Stimulated activated CD4-positive, alpha-beta T cell treated with anti-CD3 and anti-CD28 coated beads, Interleukin-15, amount 100 ng/mL, for 24 hours (primary cell): Measurements from ENCODE around the gene NUFIP1.
"Not testable (repeated sequence)": the region's sequence is repeated elsewhere in the genome, so short reads cannot be mapped to it uniquely, and the experiment has no call there.

Experiments used
- DNase-seq: peaks from one replicate; pipeline ENCODE4 v3.0.0-alpha.2; 2020

NUFIP1 gene

DNA sequence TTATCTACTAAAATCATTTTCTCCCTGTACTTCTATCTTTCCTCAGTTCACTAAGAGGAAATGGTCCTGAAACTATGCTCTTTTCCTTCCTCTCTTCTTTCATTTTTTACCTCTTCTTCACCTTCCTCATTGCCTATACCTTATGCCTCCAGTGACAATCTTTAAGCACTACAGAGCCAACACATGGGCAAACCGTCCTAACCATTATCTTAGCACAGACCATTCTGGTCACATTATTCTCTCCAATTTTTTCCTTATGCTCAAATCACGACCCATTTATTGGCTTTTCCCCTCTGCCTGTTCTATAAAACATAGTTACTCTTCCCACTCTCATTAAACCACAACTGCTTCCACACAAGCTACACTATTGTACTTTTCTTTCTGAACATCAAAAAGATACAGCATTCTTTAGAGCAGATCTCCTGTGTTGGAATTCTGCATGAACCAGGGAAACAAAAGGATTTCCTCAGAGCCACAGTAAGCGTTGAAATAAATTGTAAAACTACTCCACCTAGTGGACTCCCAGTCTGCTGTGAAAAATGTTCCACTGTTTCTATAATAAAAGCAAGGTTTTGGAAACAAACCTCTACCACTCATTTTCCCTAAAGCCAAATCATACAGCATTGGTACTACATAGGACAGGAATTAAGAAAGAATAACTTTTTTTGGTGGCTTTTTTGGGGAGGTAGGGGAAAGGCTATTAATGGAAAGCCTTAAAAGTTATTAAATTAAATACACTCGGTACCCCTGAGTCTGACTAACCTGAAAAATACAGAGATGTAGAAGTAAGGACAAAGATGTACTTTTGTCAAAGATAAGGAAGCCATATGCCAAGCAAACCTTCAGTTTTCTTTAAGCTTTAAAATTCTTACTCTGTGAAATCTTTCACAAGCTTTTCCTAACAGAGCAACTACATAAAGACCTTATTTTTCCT lies 19.5 kb downstream of the NUFIP1 start:
- no peak for DNase-seq

DNA sequence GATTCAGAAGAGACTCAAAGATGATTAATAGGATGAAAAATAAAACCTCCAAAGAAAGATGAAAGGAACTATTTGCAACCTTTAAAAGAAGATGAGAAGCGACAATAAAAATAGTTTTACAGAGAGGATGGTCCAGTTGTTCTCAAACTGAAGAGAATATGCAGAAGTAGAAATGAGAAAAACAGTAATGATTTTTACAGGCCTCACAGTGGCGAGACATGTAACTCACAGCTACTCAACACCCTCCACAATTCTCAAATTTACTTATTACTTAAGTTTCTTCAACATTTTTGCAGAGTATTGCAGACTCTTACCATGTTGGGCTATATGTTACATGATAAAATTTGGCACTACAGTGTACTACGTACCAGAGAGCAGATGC lies 20.8 kb downstream of the NUFIP1 start:
- no peak for DNase-seq

DNA sequence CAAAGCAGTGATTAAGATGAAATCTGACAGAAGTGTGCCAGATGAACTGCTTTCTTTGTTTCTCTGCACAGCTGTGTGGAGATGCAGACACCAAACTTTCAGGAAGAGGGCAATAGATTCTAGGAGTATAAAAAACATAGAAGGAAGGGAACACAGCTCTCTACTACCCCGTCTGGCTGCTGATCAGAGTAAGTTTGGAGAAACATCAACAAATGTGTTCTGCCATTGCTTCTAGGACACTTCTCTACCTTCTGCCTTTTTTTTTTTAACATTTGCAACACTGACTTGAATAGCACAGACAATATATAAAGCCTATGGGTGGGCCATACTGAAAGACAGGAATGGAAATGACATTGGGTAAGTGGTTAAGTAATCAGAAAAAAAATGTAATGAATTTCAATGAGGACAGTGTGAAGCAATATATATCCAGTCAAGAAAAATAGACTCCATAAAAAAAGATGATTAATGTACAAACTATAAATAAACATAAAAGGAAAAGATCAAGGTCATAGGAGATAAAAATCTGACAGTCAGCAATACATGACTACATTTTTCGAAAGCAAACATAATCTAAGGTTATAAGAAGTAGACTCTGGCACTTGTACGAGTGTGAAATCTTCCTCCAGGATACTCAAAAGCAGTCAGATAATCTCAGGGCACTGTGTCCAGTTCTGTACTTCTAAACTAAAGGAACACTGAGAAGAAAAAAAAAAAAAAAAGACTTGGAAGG lies 21.4 kb downstream of the NUFIP1 start:
- no peak for DNase-seq

DNA sequence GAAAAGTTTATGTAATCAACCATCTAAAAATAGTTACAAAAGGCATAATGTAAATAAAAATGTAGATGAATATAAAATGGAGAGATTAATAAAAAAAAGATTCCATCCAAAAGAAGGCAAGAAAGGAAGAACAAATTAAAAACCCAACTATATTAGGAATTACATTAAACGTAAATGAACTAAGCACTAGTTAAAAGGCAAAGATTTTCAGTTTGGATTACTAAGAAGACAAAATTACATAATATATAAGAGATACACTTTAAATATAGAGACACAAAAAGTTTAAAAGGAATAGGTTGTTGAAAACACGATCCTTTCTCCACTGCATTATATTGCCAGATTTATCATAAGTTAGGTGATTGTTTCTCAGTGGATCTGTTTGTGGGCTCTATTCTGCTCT lies 27.3 kb downstream of the NUFIP1 start:
- DNase-seq = no peak

DNA sequence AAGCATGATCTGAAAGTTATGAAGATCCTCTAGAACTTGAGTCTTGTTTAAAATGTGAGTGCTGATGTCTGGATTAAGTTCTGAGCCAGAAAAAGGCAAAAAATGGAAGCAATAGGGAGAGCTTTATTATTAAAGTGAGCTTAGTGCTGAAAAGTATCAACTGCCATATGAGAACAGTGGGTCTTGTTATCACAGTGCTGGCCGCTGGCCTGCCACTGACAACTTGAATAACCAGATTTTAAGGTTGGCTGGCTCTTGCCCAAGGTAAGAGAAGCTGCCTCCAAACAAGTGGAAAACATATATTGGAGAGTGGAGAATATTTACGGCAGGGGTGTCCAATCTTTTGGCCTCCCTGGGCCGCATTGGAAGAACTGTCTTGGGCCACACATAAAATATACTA lies 33.9 kb downstream of the NUFIP1 start:
- DNase-seq = no peak

DNA sequence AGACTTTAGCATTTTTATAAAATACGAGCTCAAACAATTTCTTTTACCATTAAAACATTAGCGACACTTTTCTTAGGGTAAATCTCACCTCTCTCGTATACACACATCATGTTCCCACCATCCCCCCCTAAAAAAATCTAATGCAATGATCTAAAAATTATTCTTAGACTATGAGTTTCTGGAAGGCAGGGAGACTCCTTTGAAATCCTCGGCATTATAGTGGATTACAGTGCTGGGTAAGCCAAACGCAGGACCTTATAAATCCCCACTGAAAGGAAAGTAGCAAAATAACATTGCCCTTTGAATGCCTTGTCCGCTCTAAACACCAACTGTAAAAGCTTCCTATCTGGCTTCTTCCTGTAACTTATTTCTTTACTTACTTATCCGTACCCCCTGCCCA lies 35.0 kb downstream of the NUFIP1 start:
- no peak for DNase-seq

DNA sequence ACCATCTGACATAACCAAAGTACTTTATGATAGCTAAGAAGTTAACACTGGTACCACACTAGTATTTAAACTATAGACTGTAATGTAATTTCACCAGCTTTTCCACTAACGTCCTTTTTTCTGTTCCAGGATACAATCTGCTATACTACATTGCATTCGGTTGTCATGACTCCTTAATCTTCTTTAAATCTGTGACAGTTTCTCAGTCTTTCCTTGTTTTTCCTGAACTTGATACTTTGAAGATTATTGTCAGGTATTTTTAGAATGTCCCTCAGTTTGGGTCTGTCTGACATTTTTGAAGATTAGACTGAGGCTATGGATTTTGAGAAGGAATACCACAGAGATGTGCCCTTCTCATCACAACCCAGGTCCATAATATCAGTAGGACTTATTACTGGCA lies 36.6 kb downstream of the NUFIP1 start:
- no peak for DNase-seq

DNA sequence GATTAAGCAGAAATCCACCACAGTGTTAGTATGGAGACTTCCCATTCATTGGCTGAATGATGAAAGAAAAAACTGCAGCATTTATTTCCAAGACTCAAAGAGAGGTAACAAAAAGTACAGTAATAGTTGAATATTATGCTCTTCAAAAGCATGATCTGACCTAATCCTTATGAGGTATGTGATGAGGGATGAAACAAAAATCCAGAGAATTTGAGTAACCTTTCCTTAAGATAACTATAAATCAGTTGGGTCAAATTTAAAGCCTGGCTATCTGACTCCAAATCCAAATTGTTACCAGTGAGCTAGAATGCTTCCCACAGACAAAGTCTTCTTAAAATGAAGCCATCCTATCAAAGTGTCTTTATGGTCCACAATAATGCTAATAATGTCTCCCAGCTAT lies 38.1 kb downstream of the NUFIP1 start:
- no peak for DNase-seq

DNA sequence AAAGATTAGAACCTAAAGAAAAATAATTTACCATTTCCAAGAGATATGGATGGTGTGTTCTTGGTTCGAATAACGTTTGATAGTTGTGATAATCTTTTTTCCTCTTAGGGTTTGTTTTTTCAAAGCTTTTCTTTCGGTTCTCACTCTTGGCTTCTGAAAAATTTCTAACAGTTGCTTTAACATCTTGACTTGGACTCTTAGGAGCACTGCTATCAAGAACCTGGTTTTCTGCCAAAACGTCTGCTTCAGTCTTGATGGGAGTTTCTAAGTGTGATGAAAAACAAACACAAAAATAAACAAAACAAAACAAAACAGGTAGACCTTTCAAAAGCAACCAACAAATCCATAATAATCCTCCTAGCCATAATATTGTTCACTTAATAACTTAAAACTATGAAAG lies 45.9 kb downstream of the NUFIP1 start:
- not testable (repeated sequence) for DNase-seq

DNA sequence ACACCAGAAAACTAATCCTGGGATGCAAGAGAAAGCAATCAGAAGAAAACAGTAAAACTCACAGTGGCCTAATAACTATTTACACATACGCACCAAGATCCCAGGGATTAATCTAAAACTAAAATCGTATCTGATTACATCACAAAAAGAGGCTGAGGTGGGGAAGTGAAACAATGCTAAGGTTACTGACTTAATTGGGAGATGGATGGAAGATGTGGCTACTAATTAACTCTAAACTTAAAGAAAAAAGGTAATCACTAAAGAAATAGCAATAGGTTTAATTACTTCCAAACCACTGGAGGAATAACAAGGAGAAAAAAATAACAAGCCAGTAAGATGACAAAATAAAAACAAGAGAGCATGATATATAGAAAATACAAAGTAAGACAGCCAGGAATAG lies 50.4 kb downstream of the NUFIP1 start:
- DNase-seq = no peak

DNA sequence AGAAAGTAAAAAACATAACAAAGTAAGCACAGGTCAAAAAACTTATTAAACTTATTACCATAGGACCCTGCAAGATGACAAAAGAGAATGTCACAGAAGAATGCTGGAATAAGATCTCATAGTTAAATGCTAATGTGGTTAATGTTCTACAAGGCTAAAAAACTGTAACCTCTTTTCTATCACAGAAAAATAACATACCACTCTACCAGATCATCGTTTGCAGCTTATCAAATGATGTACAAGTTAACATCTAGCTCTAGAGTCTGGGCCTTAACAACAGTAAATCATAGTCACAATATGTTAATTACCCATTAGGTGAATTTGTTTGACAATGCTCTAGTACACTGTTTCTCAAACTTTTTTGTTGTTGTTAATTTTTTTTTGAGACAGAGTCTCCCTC lies 53.0 kb downstream of the NUFIP1 start:
- DNase-seq = no peak

DNA sequence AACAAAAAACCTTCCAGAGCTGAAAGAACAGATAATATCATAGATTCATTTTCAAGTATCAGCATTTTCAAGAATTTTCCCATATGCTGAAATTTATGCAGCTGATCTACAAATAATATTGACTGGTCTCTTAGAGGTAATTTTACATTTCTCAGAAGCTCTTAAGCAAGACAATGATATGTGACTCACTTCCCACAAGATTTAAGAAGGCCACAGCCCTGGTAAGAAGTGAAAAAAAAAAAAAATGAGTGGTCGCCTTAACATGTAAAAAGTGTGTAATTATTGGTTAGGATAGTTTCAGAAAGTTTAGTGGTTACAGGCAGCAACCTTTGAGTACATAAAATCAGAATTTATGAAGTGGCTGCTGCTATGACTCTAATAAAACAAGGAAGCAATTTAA lies 54.5 kb downstream of the NUFIP1 start:
- DNase-seq = no peak

DNA sequence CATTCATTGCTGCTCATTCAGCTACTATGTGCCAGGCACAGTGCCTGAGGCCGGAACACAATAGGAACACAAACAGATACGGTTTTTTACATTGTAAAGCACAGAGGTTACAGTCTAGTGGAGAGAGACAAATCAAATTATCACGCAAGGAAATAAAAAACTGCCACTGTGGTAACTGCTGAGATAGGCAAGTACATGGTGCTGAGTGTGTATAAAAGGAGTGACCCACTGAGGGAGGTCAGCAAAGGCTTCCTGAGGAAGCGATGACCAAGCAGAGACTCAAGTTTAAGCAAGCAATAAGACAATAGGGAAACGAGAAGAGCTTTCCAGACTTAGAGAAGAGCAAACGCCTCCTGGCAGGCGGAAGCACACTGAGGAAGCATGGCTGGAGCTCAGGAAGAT lies 56.4 kb downstream of the NUFIP1 start:
- DNase-seq = no peak

DNA sequence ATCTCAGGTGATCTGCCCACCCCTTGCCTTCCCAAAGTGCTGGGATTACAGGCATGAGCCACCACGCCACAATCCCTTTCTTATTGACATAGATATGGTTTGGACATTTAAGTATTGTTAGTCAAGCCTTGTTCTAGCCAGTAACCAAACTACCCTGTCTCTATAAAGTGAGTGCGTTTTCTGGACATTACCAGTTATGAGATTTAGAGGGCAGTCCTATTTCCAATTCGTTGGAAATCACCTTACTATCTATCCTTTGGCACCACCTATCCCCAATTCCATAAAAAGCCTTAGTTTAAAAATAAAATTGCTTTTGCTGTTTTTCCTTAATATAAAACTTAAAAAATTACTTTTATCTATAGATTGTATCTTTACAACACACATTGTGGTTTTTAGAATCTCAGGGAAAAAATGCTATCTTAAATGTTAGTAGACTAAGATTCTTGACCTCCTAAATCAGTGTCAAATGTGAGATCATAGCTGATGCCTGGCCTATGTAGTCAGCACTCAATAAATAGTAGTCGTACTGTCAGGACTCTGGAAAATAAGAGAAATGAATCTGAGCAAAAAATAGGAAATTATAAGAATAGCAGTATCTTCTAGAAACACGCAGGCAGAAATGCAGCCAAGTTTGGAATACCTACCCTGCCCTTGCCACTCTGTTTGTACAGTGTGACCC lies 57.0 kb downstream of the NUFIP1 start:
- DNase-seq = no peak

DNA sequence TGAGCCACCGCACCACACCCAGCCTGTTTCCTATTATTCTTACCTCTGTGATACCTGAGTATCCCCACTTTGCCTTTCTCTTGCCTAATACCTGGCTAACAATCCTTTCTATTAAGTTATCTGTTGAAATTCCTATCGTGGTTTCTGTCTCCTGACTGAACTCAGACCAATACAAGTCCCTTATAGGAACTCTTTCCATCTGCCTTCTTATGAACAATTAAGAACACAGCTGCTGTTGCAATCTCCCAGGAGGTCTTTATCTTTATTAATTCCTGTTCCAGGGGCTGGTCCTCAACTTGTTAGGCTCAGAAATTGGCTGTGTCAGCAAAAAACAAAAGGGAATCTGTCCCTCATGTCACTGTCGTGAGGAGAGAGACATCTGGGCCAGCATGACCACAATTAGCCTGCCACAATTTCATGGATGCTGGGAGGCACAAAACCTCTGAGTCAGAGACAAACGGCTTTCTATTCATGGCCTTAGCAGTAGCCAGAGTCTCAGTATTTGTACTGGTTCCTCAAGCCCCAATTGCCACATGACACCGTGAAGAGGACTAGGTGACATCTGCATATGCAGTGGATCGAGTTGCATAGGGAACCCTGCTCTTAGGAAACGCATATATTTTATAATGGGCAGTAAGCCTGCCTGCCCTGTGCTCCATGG lies 58.2 kb downstream of the NUFIP1 start:
- DNase-seq = no peak

DNA sequence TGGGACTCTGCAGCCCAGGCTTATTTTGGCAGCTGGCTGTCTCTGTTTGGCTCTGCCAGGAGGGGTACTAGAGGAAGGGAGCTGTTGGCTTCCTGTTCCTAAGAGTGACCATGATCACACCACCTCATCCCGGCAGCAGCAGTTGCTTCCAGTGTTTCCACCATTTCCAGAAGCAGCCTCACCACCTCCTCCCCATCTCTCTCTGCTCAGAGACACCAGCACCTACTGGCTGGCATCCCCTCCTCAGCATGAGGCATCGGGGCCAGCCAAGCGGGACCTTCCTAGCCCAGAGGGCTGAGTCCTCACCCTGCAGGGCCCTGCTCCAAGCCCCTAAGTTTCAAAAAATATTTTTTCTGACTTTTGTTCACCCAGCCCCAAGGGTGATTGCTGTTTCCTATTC lies 59.0 kb downstream of the NUFIP1 start:
- no peak for DNase-seq

DNA sequence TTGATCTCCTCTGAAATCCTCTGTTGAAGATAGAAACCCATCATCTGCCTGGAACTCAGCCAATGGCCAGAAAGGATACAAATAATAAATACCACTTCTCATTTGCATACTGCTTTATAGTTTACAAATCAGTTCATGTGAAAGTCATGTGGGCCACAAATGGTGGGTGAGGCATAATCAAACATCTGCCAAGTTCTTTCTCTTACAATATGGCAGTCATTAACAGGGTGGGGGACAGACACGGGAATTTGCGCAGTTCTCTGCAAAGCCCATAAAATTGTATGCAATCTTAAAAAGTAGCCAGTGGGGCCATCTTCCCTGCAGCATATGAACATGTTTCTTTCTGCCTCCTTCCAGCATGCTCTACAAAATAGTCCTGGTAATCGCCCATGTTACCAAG lies 59.6 kb downstream of the NUFIP1 start:
- no peak for DNase-seq

DNA sequence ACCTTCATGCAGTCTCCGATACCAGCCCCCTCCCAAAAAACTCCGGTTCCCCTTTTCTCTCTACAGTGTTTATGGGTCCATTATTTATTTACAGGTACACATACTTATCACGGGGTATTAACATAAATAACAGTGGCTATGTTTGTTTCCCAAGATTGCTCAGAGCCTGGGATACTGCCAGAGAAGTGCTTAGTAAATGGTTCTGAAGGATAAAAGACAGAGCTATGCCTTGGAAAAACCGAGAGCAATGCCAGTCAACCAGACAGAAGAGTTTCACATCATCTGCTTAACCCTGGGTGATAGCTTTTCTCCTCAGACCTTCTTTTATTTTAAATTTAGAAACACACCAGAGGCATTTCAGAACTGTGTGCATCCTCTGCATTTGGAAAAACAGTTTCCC lies 61.3 kb downstream of the NUFIP1 start:
- no peak for DNase-seq

DNA sequence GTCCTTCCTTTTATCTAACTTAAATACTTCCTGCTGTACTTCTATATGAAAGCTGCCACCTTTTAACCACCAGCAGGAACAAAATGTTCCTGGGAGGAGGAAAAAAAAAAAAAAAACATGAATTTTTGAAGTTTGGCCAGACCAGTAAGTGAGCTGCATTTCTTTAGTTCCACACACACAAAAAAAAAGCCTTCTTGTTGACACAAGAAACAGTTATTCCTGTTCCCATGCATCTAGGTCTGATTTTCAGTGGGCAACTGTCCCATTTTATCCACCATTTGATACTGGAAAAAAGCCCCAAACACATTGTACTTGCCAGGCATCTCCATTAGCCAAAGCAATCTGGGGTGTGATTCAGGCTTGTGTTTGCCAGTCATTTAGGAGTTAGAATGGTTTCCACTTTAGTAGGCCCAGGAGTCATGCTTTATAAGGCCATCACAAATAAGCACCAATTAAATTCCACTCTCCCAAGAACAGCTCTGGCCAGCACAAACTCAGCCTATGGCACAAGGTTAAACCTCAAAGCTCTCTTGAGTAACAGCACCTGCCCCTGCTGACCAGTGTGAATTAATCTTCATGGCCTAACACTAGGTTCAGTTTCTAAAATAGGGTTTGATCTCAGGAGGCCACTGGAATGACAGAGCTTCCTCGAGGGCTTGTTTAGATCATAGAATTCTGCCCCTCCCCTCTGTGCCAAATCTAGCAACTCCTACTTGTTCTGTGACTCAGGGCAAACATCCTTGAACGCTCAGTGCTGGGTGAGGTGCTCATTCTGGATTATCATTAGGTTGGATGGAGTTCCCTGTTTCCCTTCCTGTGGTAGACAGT lies 67.1 kb downstream of the NUFIP1 start:
- no peak for DNase-seq

DNA sequence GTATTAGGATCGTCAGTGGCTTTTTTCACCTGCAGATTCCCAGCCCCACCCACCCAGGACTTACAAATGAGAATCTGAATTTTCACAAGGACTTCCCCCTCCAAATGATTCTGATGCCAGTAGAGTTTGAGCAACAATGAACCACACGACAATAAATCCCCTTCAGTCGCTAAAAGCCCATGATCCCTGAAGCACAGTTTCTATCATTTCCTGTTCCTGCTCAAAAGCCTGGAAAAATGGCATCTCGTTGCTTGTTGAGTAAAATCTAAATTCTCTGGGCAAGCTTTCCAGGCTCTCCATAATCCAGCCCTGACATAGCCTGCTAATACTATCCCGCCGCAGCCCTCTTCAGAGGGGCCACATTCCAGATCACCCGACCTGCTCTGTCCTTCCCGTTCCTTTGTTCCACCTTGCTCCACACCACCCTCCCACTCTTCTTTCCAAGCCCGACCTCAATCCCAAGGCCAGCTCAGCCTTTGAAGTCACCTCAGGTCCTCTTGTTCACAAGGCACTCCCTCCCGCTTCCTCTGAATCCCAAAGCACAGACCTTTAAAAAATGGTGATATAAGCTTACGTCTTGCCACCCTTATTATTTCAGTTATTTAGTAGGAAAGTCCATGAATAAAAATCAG lies 67.9 kb downstream of the NUFIP1 start:
- no peak for DNase-seq

DNA sequence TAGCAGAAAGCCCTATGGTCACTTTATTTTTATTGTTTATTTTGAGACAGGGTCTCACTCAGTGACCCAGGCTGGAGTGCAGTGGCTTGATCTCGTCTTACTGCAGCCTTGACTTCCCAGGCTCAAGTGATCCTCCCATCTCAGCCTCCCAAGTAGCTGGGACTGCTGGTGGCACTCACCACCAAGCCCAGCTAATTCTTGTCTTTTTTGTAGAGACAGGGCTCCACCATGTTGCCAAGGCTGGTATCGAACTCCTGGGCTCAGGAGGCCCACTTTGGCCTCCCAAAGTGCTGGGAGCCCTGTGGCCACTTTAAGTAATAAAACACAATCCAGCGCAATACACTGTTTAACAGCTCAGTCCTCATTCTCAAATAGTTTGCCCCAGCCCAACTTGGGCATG lies 69.3 kb downstream of the NUFIP1 start:
- DNase-seq = no peak
